ENCODE results near the gene MEGF11.

The MEGF11 gene

DNA sequence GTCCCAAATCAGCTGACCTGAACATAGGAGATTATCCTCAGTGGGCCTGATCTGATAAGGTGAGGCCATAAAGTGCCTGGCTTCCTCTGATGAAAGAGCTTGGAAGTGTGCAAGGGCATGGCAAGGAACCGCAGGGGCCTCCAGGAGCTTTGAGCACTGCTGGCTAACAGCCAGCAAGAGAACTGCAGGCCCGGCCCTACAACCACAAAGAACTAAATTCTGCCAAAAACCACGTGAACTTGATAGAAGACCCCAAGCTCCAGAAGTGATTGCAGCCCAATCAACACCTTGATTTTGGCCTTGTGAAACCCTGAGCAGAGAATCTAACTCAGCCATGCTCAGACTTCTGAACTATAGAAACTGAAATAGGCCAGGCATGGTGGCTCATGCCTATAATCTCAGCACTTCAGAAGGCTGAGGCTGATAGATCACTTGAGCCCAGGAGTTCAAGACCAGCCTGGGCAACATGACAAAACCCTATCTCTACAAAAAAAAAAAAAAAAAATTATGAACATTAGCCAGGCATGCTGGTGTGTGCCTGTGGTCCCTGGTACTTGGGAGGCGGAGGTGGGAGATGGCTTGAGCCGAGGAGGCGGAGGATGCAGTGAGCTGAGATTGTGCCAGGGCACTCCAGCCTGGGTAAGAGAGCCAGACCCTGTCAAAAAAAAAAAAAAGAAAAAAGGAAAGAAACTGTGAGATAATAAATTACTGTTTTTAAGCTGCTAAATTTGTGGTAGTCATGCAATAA lies 32.2 kb upstream of the MEGF11 start:
- intact Hi-C loops (cut with DNase I; ENCODE audit: low total_unique reads), result loop anchor here (5.0 kb wide), 1 partner anchor 33 kb away; the partner anchor contains the start of gene MEGF11
- H3K9me3 ChIP-seq, result no peaks in the 10 kb centered on the region
- no peak overlapping the region for H3K4me3 ChIP-seq
- H3K4me1 ChIP-seq, result no peaks in the 10 kb centered on the region
- no peak overlapping the region for H3K27ac ChIP-seq
- no peaks in the 10 kb centered on the region for H3K27me3 ChIP-seq
- TF ChIP-seq, protein P1, sequence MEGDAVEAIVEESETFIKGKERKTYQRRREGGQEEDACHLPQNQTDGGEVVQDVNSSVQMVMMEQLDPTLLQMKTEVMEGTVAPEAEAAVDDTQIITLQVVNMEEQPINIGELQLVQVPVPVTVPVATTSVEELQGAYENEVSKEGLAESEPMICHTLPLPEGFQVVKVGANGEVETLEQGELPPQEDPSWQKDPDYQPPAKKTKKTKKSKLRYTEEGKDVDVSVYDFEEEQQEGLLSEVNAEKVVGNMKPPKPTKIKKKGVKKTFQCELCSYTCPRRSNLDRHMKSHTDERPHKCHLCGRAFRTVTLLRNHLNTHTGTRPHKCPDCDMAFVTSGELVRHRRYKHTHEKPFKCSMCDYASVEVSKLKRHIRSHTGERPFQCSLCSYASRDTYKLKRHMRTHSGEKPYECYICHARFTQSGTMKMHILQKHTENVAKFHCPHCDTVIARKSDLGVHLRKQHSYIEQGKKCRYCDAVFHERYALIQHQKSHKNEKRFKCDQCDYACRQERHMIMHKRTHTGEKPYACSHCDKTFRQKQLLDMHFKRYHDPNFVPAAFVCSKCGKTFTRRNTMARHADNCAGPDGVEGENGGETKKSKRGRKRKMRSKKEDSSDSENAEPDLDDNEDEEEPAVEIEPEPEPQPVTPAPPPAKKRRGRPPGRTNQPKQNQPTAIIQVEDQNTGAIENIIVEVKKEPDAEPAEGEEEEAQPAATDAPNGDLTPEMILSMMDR (IDR thresholded peaks at IDR 0.05), result no peak
- DNase-seq, result no peak
- peaks cover 0 to 14% (median 0%) of the 10 kb centered on the region in 3 donors for H3K36me3 ChIP-seq

DNA sequence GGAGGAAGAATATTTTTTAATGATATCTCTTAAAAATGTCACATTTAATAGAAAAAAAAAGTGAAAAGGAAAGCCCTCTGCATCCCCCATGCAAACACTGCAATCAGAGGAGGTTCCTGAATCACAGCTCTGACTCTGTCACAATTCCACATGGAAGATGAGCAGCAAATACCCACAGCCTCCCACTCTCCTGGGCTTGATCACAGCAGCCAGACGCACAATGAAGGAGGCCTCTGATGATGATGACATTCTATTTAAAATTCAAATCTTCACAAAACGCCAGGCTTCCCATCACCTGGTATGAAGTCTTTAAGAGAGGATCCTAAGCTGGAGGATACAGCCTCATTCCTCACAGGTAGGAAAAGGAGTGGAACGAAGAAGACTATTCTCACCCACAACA lies 30.7 kb upstream of the MEGF11 start:
- Histone ChIP-seq H3K4me1 (no peaks in the 10 kb centered on the region), H3K36me3 (peaks cover 0 to 14% (median 0%) of the 10 kb centered on the region in 3 donors), H3K27me3 (no peaks in the 10 kb centered on the region), H3K27ac (no peak overlapping the region), H3K4me3 (no peak overlapping the region), H3K9me3 (no peaks in the 10 kb centered on the region)
- no peak for DNase-seq
- TF ChIP-seq, protein P1 (IDR thresholded peaks at IDR 0.05), result no peak
- intact Hi-C loops (cut with DNase I; ENCODE audit: low total_unique reads), result no loop called here

DNA sequence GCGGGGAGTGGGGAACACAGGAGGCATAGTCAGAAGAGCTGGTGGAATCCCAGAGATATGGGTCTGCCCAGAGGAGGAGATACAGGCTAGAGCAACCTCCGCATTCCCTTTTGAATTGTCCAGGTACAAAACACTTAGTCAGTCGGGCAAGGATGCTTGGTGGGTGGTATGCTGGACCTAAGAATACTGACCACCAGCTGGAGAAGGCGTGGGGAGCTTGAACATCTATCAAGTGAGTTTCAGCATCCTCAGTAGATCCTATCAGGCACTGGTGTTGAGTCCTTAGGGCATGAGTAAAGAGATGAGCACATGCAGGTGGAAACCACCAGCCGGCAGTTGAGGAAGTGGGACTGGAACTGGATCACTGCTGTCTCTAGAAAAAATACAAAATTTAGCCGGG lies 25.1 kb upstream of the MEGF11 start:
- DNase-seq, result no peak
- Histone ChIP-seq H3K27me3 (no peaks in the 10 kb centered on the region), H3K9me3 (peaks cover 0 to 6% (median 0%) of the 10 kb centered on the region in 3 donors), H3K27ac (no peak overlapping the region), H3K36me3 (no peaks in the 10 kb centered on the region), H3K4me3 (no peak overlapping the region), H3K4me1 (no peaks in the 10 kb centered on the region)
- intact Hi-C loops (cut with DNase I; ENCODE audit: low total_unique reads), result no loop called here
- TF ChIP-seq, protein P1 (IDR thresholded peaks at IDR 0.05), result no peak

DNA sequence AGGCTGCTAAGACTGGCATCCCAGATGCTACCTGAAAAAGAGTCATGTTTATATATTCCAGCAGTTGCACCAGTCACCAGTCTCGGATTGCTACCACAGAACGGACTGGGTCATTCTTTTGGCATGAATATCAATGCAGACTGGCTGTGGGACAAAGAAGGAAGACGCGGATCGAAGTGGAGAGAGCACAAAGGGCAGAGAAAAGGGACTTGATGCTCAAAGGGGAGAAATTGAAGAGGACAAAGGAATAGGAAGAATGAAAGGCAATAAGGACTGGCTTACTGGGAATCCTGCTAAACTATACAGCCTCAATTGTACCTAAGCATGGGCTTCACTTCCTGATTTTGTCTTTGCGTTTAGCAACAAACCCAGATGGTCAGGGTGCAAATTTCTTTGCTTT lies 24.5 kb upstream of the MEGF11 start:
- H3K4me3 ChIP-seq, result no peak overlapping the region
- peaks cover 0 to 6% (median 0%) of the 10 kb centered on the region in 3 donors for H3K9me3 ChIP-seq
- H3K36me3 ChIP-seq, result no peaks in the 10 kb centered on the region
- H3K27me3 ChIP-seq, result no peaks in the 10 kb centered on the region
- intact Hi-C loops (cut with DNase I; ENCODE audit: low total_unique reads), result no loop called here
- DNase-seq, result no peak
- H3K27ac ChIP-seq, result no peak overlapping the region
- H3K4me1 ChIP-seq, result no peaks in the 10 kb centered on the region
- TF ChIP-seq, protein P1 (IDR thresholded peaks at IDR 0.05), result no peak

DNA sequence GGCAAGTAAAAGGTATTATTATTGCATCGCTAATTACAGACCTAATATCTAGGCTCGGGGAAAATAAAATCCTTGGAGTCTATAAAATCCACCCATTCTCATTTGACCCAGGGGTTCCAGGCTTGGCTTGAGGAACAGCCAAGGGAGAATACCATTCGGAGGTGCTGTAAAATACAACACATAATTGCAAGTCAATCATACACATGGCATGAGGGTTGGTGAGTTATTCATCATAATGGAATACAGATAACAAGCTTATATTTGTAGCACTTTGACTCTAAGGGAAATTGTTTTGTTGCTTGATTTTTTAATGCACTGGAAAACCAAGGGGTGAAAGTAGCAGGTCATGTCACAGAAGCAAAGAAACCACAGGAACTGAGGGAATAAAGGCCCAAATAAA lies 23.0 kb upstream of the MEGF11 start:
- no peaks in the 10 kb centered on the region for H3K27me3 ChIP-seq
- intact Hi-C loops (cut with DNase I; ENCODE audit: low total_unique reads), result no loop called here
- TF ChIP-seq, protein P1 (IDR thresholded peaks at IDR 0.05), result no peak
- no peak for DNase-seq
- no peak overlapping the region for H3K4me3 ChIP-seq
- H3K4me1 ChIP-seq, result no peaks in the 10 kb centered on the region
- no peaks in the 10 kb centered on the region for H3K36me3 ChIP-seq
- H3K27ac ChIP-seq, result no peak overlapping the region
- H3K9me3 ChIP-seq, result peaks cover 0 to 6% (median 0%) of the 10 kb centered on the region in 3 donors

Measured in tibial artery (tissue), 4 donors.